HG03571 (cell line): ENCODE results near the gene CD86.
A peak's percentile ranks its signal among the peaks of the same experiment; 100 is the strongest.

Source experiments
- ATAC-seq: cut with Tn5 transposase; IDR thresholded peaks from one replicate; pipeline ENCODE4 v1.9.1; 2021; ENCODE audit not compliant: unreplicated experiment

CD86 gene

GRCh38 chr3:122058294-122058693 lies 3.1 kb downstream of the CD86 start:
- no peak for ATAC-seq

GRCh38 chr3:122060040-122060698 lies 5.0 kb downstream of the CD86 start:
- ATAC-seq: no peak

DNA sequence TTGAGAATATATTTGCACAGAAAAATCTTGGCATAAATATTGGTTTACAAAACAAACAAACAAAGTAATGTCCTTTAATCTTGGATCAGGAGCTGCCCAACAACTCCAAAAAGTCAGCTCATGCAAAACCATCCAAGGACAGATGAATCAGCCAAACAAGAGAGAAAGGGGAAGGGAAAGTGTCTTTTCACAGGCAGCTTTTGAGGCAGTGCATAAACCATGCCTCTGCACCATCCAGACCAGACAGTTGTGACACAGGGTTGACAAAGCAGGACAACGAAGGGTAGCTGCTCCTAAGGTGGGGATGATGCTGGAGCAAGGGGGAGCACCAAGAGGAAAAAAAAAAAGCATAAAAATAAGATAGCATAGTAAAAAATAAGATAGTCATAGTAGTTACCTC lies 8.7 kb downstream of the CD86 start:
- ATAC-seq: no peak

GRCh38 chr3:122064326-122064725 lies 9.2 kb downstream of the CD86 start:
- ATAC-seq: no peak

- ATAC-seq: no peak
Measured at GRCh38 chr3:122066331-122067213, 11.4 kb downstream of the CD86 start.

DNA sequence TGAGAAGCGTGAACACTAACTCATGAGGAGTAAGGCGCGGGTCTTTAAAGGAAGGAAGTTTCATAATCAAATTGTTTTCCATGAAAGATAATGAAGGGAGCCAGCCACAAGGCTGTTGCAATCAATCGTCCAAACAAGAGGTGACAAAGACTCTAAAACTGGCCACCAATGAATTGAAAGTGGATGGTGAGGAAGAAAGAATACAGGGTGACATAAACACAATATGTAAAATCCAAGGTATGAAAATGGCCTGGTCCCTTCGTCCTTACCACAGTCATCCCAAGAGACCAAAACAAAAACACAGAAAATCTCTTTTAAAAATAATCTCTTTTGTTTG lies 12.0 kb downstream of the CD86 start:
- ATAC-seq: peak; percentile 39

- ATAC-seq: no peak
Measured at GRCh38 chr3:122067588-122068240, 12.6 kb downstream of the CD86 start.

DNA sequence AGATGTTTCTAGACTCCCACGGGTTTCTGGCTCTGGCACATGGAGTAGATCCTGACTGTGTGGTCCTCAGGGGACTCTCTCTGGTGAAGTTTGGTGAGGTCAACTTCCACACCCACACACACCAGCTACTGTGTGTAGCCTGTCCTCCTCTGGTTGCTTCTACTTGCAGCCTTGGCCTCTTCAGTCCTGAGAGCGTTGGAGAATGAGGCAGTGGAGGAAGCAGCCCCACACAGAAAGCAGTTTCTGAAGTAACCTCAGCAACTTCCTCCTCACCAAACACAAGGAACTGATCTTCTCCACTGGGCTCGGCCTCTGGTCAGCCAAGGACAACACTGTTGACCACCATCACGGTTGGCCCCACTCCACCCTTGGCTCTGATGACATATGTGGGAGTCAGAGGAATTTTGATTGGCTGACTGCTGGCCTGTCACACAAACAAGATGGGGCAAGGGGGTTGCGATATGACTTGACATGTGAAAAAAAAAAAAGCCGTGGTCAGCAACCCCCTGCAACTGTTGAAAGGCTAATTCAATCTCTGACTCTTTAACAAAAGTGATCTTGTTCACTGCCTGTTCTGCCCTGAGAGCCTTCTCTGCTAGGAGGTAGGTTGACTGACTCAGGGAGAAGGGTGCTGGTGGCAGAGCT lies 19.6 kb downstream of the CD86 start:
- peak; percentile 49 for ATAC-seq

- ATAC-seq: no peak
Measured at GRCh38 chr3:122076491-122077292, 21.5 kb downstream of the CD86 start.

GRCh38 chr3:122077293-122078234 lies 22.4 kb downstream of the CD86 start:
- peak; percentile 29 for ATAC-seq

- no peak for ATAC-seq
Measured at GRCh38 chr3:122078235-122078935, 23.2 kb downstream of the CD86 start.

DNA sequence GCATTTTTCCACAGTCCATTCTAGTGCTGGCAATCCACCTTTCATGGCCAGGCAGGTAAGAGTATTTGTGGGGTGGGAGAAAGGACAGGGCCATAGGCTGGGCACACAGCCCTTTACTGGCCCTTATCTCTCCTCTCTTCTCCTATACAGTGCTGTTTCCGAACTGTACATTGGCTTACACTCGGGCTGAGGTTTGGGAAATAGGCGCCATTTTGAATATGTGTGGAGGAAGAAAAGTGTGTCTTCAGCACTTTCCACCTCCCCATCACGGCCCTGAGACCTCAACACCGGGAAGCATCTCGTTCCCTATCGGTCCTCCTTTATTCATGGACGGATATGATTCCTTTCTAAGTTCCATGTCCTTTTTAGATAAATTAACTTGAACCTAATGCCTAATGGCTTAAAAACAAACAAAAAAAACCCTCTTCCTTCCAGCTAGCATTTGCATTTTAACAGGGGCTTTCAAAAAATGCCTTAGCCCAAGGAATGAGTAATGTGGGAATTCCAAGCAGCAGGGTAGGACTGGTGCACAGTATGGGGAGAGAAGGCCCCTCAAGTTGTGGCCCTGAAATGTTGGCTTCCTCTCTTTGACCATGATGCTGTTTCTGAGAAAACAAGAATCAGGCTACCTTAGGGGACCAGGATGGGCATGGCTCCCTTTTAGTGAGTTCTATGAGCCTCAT lies 24.5 kb downstream of the CD86 start:
- no peak for ATAC-seq

GRCh38 chr3:122080207-122080587 lies 25.0 kb downstream of the CD86 start:
- ATAC-seq: no peak

DNA sequence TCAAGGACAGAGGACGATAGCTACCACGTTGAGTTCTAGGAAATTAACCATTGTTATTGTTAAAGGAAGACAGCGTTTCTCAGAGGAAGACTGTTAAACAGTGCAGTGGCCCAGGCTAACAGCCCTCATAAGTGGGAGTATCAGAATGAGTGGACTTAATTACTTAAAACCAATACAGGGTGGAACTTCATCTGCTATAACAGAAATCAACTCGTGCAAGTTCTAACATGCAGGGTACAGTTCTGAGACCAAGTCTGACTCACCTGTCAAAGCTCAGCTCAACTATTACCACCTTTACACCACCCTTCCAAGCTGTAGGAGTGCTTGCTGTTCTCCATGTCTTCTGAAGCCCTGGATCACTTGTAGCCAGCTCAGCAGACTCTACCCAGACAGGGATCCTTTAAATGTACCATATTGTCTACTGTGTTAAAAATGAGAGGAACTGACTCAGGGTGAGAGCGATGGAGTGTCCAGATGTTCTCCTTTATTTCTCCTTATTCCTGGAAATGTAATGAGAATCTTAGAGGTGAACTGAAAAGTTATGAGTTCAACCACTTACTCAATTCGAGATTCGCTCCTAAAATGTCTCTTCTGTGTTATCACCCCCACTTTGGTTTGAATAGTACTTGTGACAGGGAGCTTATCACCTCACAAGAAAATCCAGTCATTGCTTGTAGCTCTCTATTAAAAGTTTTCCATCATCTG lies 26.5 kb downstream of the CD86 start:
- no peak for ATAC-seq

DNA sequence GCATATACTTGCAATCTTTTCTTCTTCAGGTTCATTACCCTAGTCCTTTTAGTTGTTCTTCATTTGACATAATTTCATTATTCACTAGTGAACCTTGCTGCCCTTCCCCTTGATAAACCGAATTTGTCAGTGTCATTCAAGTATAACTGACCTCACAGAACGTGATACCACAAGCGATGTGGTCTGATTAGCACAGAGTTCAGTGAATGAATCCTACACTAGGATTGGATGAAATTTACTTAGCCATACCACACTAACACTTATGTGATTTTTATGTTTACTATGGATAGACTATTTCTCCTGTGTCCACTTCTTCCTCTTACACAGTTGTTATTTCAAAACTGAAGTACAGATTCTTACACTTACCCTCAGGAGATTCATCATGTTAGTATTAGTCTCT lies 27.2 kb downstream of the CD86 start:
- no peak for ATAC-seq

GRCh38 chr3:122084799-122085198 lies 29.6 kb downstream of the CD86 start:
- no peak for ATAC-seq

GRCh38 chr3:122085673-122086072 lies 30.5 kb downstream of the CD86 start:
- no peak for ATAC-seq

- no peak for ATAC-seq
Measured at GRCh38 chr3:122088531-122088930, 33.4 kb downstream of the CD86 start.
